NOMO-1 (cell line): ENCODE results near the gene ITPK1.
A peak's percentile ranks its signal among the peaks of the same experiment; 100 is the strongest.

Experiments used
- DNase-seq, 2 experiments: peaks; one replicate each; lab custom pipeline; 2025; ENCODE audit not compliant: unreplicated experiment in 2 of 2; lab: John Stamatoyannopoulos, UW

The ITPK1 gene

GRCh38 chr14:93047661-93048060, 68.1 kb downstream of the ITPK1 start:
- DNase-seq: no peak

GRCh38 chr14:93047157-93047556, 68.6 kb downstream of the ITPK1 start:
- DNase-seq: no peak

- no peak for DNase-seq
Measured at GRCh38 chr14:93046705-93047050, 69.0 kb downstream of the ITPK1 start.

- DNase-seq: no peak
Measured at GRCh38 chr14:93045965-93046704, 69.6 kb downstream of the ITPK1 start.

GRCh38 chr14:93045211-93045674, 70.5 kb downstream of the ITPK1 start:
- DNase-seq: no peak

- DNase-seq: peak; percentile 69 to 81
Measured at GRCh38 chr14:93044556-93044955, 71.2 kb downstream of the ITPK1 start.

GRCh38 chr14:93044121-93044520, 71.6 kb downstream of the ITPK1 start:
- no peak for DNase-seq

GRCh38 chr14:93042968-93043940, 72.5 kb downstream of the ITPK1 start:
- no peak for DNase-seq

- no peak for DNase-seq
Measured at GRCh38 chr14:93041830-93042229, 73.9 kb downstream of the ITPK1 start.

- DNase-seq: no peak
Measured at GRCh38 chr14:93040982-93041381, 74.7 kb downstream of the ITPK1 start.

- no peak for DNase-seq
Measured at GRCh38 chr14:93040443-93040842, 75.3 kb downstream of the ITPK1 start.

- no peak for DNase-seq
Measured at GRCh38 chr14:93039649-93040315, 75.9 kb downstream of the ITPK1 start.

GRCh38 chr14:93037351-93037750, 78.4 kb downstream of the ITPK1 start:
- no peak for DNase-seq

- no peak for DNase-seq
Measured at GRCh38 chr14:93036652-93037345, 78.9 kb downstream of the ITPK1 start.

GRCh38 chr14:93035917-93036651, 79.6 kb downstream of the ITPK1 start:
- no peak for DNase-seq

- DNase-seq: no peak
Measured at GRCh38 chr14:93035585-93035916, 80.2 kb downstream of the ITPK1 start.

- DNase-seq: no peak
Measured at GRCh38 chr14:93034671-93034994, 81.1 kb downstream of the ITPK1 start.

- no peak for DNase-seq
Measured at GRCh38 chr14:93033983-93034670, 81.6 kb downstream of the ITPK1 start.

- no peak for DNase-seq
Measured at GRCh38 chr14:93033084-93033982, 82.4 kb downstream of the ITPK1 start.
